GM19452 (cell line): ENCODE measurements around the gene IFRD2.
"Not testable (repeated sequence)": the region's sequence is repeated elsewhere in the genome, so short reads cannot be mapped to it uniquely, and the experiment has no call there.

ENCODE experiments used
- ATAC-seq: cut with Tn5 transposase; IDR thresholded peaks from one replicate; pipeline ENCODE4 v1.9.1; 2021; ENCODE audit not compliant: unreplicated experiment

Gene IFRD2

GRCh38 chr3:50286322-50287227 is 5.7 kb downstream of the IFRD2 start:
- ATAC-seq, result no peak

- ATAC-seq, result not testable (repeated sequence)
Observed at GRCh38 chr3:50284121-50284520, 8.1 kb downstream of the IFRD2 start.

GRCh38 chr3:50279255-50280016 is 12.8 kb downstream of the IFRD2 start:
- no peak for ATAC-seq

DNA sequence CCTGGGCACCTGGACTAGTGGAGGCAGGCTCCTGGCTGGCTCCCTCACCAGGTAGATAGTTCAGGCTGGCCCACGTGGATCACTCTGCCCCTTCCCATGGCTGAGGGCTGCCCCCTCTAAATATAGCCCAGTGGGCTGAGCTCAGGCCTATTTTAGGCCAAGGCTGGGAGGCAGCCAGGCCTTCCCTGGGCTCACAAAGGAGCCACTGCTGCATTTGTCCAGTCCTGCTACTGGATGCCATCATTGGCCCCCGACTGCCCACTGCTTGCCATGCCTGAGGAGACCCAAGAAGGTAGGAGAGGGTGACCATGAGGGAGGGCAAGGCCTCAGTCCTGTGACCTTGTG is 13.4 kb downstream of the IFRD2 start, which contains the start of gene LSMEM2:
TSS of gene LSMEM2 (plus strand) at position 208 of the 345 bp plus-strand sequence. CDS start at position 235, 27 bp downstream.
- no peak for ATAC-seq

DNA sequence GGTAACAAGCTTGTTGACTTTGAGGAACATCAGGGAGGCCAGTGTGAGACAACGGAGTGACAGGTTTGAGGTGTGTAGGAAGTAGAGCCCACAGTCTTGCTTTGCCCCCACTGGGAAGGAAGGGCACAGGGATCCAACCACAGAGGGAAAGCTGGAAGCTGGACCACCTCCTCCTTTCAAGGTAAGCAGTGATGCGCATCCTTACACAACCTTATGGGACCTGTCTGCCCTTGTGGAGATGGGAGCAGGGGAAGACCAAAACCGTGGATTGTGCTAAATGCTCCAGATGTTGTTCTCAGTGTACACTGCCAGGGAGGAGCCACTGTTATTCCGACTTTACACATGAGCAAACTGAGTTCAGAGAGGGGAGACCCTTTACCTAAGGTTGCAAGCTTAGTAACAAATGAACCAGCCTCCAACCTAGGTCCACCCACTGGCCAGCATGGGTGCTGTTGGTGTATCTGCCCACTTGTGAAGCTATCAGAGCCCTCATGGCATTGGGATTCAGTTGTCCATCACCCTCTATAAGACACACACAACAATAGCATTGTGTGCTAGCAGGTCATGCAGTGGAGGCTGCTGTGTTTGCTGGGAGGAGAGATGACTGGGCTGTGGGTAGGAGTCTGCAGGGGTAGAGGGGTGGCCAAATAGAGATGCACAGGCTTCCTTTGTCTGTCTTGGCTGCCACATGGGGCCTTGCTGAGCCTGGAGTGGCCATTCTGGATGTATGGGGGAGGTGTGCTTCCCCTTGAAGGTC is 13.9 kb downstream of the IFRD2 start:
- no peak for ATAC-seq

GRCh38 chr3:50276762-50277101 is 15.5 kb downstream of the IFRD2 start:
- ATAC-seq, result no peak

DNA sequence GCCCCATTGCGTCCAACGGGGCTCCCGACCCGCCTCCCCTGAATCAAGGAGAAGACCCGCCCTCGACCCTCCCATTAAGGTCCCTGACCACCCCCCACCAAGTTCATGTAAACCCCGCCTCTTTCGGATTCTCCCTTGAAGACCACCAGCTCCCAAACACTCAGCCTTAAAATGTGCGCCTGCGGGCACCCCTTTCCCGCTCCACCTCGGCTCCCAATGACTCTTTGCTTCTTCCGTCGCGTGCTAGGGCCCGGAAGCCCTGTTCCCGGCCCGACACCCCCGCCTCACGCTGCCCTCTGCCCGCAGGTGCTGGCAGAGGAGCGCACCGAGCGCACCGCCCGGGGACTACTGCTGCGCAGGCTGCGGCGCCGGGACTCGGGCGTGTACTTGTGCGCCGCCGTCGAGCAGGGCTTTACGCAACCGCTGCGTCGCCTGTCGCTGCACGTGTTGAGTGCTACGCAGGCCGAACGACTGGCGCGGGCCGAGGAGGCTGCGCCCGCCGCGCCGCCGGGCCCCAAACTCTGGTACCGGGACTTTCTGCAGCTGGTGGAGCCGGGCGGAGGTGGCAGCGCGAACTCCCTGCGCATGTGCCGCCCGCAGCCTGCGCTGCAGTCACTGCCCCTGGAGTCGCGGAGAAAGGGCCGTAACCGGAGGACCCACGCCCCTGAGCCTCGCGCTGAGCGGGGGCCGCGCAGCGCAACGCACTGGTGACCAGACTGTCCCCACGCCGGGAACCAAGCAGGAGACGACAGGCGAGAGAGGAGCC is 16.1 kb downstream of the IFRD2 start:
- no peak for ATAC-seq

GRCh38 chr3:50275141-50275995 is 16.9 kb downstream of the IFRD2 start:
- no peak for ATAC-seq

DNA sequence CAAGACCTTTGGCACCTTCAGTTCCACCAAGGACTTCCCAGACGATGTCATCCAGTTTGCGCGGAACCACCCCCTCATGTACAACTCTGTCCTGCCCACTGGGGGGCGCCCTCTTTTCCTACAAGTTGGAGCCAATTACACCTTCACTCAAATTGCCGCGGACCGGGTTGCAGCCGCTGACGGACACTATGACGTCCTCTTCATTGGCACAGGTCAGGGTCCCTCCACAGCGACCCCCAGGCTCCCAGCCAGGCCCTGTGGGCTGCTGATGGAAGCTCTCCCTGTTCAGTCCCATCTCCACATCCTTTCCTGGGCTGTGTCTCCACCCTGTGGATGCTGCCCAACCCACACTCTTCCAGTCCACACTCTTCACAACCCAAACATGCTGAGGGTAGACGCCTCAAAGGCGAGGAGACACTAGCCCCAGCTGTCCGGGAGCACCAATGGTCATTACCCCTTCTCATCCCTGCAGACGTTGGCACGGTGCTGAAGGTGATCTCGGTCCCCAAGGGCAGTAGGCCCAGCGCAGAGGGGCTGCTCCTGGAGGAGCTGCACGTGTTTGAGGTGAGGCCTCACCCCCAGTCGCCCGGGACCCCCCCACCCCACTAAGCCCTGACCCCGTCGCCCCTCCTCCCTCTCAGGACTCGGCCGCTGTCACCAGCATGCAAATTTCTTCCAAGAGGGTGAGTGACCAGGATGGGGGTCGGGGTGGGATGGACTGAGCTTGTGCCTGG is 17.7 kb downstream of the IFRD2 start:
- no peak for ATAC-seq

DNA sequence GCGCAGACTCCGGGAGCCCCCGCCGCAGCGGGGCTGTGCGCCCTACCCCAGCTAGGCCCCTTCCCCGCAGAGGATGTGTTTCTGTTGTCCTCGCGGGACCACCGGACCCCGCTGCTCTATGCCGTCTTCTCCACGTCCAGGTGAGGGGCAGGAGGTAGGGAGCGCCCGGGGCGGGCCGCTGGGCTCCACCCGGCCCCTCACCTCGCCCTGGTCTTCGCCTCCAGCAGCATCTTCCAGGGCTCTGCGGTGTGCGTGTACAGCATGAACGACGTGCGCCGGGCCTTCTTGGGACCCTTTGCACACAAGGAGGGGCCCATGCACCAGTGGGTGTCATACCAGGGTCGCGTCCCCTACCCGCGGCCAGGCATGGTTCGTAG is 18.6 kb downstream of the IFRD2 start:
- no peak for ATAC-seq

- peak; percentile 84 for ATAC-seq
Observed at GRCh38 chr3:50272911-50273688, 19.1 kb downstream of the IFRD2 start.

GRCh38 chr3:50272538-50272910 is 19.7 kb downstream of the IFRD2 start:
- not testable (repeated sequence) for ATAC-seq

GRCh38 chr3:50271314-50271936 is 20.8 kb downstream of the IFRD2 start:
- ATAC-seq, result no peak

DNA sequence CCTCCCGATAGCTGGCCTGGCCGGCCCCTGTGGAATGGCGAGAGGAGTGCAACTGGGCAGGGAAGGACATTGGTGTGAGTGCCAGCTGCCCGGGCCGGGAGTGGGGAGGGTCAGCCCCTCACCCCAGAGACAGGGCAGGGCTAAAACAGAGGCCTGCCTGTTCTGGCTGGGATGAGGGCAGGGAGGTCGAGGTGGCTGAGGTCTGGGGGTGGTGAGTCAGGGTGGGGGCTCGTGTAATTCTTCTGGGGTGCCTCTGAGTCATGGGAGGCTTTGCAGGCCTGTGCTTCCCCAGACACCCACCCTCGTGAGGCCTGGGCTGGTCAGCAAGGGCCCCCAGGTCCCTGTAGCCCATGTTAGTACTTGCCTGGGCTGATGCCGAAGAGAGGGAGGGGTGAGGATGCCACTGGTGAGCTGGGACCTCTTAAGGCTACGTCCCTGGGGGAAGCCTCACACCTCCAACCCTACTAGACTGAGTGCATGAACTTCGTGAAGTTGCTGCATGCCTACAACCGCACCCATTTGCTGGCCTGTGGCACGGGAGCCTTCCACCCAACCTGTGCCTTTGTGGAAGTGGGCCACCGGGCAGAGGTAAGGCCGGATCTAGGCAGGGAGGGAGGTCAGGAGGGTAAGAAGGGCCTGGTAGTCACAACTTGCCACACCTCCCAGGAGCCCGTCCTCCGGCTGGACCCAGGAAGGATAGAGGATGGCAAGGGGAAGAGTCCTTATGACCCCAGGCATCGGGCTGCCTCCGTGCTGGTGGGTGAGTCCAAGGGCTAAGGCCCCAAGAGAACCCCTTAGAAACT is 21.6 kb downstream of the IFRD2 start:
- ATAC-seq, result no peak

DNA sequence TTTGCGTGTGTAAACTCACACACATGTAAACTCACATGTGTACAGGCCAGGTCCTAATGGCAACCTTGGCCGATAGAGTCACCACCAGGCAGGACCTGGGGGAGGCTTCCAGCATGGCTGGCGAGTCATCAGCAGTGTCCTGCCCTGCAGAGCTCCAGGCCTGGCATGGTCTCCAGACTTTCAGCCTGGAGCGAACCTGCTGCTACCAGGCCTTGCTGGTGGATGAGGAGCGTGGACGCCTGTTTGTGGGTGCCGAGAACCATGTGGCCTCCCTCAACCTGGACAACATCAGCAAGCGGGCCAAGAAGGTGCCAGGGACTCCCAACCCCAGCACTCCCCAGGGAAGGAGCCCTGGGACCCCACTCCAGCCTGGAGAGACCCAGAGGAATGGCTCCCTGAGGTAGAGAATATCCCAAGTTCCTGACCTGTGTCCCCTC is 22.2 kb downstream of the IFRD2 start:
- no peak for ATAC-seq

DNA sequence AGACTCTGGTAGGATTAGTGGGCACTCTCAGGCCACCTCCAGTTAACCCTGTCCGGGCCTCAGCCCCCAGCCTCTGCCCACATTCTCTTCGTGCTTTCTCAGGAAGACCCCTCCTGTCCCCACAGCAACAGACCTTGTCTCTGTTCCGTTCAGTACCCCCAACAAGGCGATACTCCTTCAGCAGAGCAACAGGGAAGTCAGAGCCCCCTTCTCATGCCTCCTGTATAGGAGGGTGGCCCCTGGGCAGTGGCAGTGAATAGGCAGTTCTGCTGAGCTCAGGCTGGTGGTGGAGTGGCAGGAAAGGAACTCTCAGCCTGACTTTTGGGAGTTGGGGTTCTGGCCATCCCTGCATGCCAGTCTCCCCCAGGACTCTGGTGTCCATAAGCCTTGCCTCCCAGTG is 22.8 kb downstream of the IFRD2 start:
- no peak for ATAC-seq
